GM12878 (cell line): ENCODE measurements around the gene SULT6B1. TPM values are rescaled to one million over a fixed set of nuclear protein-coding genes. Genes with fewer than 3 reads are reported as not detected.

Experiments used
- ATAC-seq: fragments of 200-7000 bp; cut with Tn5 transposase; 3 replicates; pipeline ENCODE4 v1.9.1; 2020; ENCODE audit warnings: mild to moderate bottlenecking, moderate library complexity
- BruUV-seq: library from RNA; stranded (reverse); fragments of 400-500 nt; replicated peaks from 2 replicates; lab custom pipeline; 2021; lab: Mats Ljungman, UMichigan
- CTCF ChIA-PET: fragments of 300-600 bp; sonication (Branson Sonifier 250); formaldehyde crosslinking; extraction: SDS; loops from one replicate; lab custom pipeline; 2021; ENCODE audit warnings: inconsistent platforms; lab: Yijun Ruan, JAX
- POLR2A ChIA-PET: fragments of 350-600 bp; formaldehyde crosslinking; extraction: SDS; loops from one replicate; lab custom pipeline; 2021; ENCODE audit warnings: inconsistent platforms; lab: Charles Lee
- RAD21 ChIA-PET: fragments of 300-600 bp; sonication (Branson Sonifier 250); formaldehyde crosslinking; loops from one replicate; lab custom pipeline; 2023; ENCODE audit warnings: antibody characterized with exemption; ENCODE audit not compliant: unreplicated experiment; lab: Charles Lee
- SMC1A ChIA-PET: fragments of 300-600 bp; sonication (Branson Sonifier 250); formaldehyde crosslinking; loops from one replicate; lab custom pipeline; 2023; ENCODE audit not compliant: unreplicated experiment, uncharacterized antibody; lab: Charles Lee
- DNase-seq: peaks from one replicate; pipeline ENCODE4 v3.0.0-alpha.2; 2011; ENCODE audit warnings: low read depth, low spot score
- FAIRE-seq: peaks from 3 replicates; lab custom pipeline; 2011; peaks lifted over from hg19 to GRCh38; lab: Jason Lieb, UNC
- H2AFZ ChIP-seq: 2 replicates; pipeline ENCODE4 v1.6.0; 2011; ENCODE audit warnings: low read depth, low read length, control low read depth; ENCODE audit not compliant: control insufficient read depth
- H3K27ac ChIP-seq: 2 replicates; pipeline ENCODE4 v1.5.1; 2011; ENCODE audit warnings: control low read depth; ENCODE audit not compliant: control insufficient read depth, insufficient read depth
- H3K27me3 ChIP-seq, 2 experiments: replicated peaks in 1 of 2; 2 replicates each; pipeline versions ENCODE4 v1.6.0 to v1.6.1; 2011; ENCODE audit warnings: low read length in 1 of 2; ENCODE audit not compliant: control insufficient read depth in 2 of 2, insufficient read depth in 2 of 2
- H3K36me3 ChIP-seq, 2 experiments: 2 replicates each; pipeline ENCODE4 v1.5.1; 2011; ENCODE audit warnings: low read length in 1 of 2; ENCODE audit not compliant: control insufficient read depth in 2 of 2, insufficient read depth in 2 of 2
- H3K4me1 ChIP-seq: 2 replicates; pipeline ENCODE4 v1.6.1; 2011; ENCODE audit warnings: mild to moderate bottlenecking, low read length, moderate library complexity, mixed read lengths; ENCODE audit not compliant: control insufficient read depth, insufficient read depth
- H3K4me2 ChIP-seq: 2 replicates; pipeline ENCODE4 v1.6.0; 2011; ENCODE audit warnings: control low read depth; ENCODE audit not compliant: control insufficient read depth, insufficient read depth
- H3K4me3 ChIP-seq: fragments of 200-600 bp; sonication (generic); 2 replicates; pipeline ENCODE4 v1.5.1; 2016
- H3K79me2 ChIP-seq: 2 replicates; pipeline ENCODE4 v1.6.0; 2011; ENCODE audit warnings: low read length; ENCODE audit not compliant: control insufficient read depth, insufficient read depth
- H3K9ac ChIP-seq: 2 replicates; pipeline ENCODE4 v1.8.0; 2011; ENCODE audit warnings: low read length, control low read depth, mixed read lengths; ENCODE audit not compliant: control insufficient read depth, insufficient read depth
- H3K9me3 ChIP-seq: replicated peaks from 3 replicates; pipeline ENCODE4 v1.5.1; 2011; ENCODE audit warnings: mild to moderate bottlenecking, low read length; ENCODE audit not compliant: control insufficient read depth, insufficient read depth
- H4K20me1 ChIP-seq: 2 replicates; pipeline ENCODE4 v1.6.0; 2011; ENCODE audit not compliant: control insufficient read depth, insufficient read depth
- ATF7 ChIP-seq: fragments of 450-650 bp; IDR thresholded peaks from 2 replicates; pipeline ENCODE4 v1.6.1; 2016; ENCODE audit warnings: low read depth, mild to moderate bottlenecking
- DPF2 ChIP-seq: fragments of 450-650 bp; IDR thresholded peaks from 2 replicates; pipeline ENCODE4 v1.6.1; 2017; ENCODE audit warnings: mild to moderate bottlenecking
- NR2F1 ChIP-seq: fragments of 450-650 bp; conservative IDR thresholded peaks from 2 replicates; pipeline ENCODE4 v1.6.1; 2017; ENCODE audit warnings: mild to moderate bottlenecking
- ZSCAN29 ChIP-seq: fragments of 450-650 bp; IDR thresholded peaks from 2 replicates; pipeline ENCODE4 v1.6.1; 2017; ENCODE audit warnings: mild to moderate bottlenecking, moderate library complexity
- WGBS: methylation state at CpG from one replicate; pipeline ENCODE4 v1.1.6; 2016; ENCODE audit warnings: low lambda C conversion rate; ENCODE audit not compliant: insufficient replicate concordance, insufficient coverage; ENCODE audit errors: missing lambda C conversion rate; 5-methylcytosine and 5-hydroxymethylcytosine counted together
- in situ Hi-C: fragments of 300-500 bp; cut with MboI; formaldehyde crosslinking; loops from 9 replicates; pipeline ENCODE4 v1.14.3; 2018; ENCODE audit warnings: mixed read lengths
- intact Hi-C: fragments of 100-400 bp; cut with micrococcal nuclease; formaldehyde crosslinking; loops from one replicate; pipeline ENCODE4 v1.14.2; 2022; ENCODE audit not compliant: unreplicated experiment
- polyA plus RNA-seq, 11 experiments: library from polyadenylated mRNA; depleted of rRNA in 4 of 11; unstranded in 6 of 11; stranded (reverse) in 5 of 11; fragments of >200 nt; fragmentation: Nextera tagmentation in 4 of 11; fragmentation: Illumina TruSeq in 1 of 11; extraction: Ambion mirVana in 4 of 11; extraction: Trizol in 1 of 11; gene quantifications; 1 replicate in 1 of 11; 2 replicates in 10 of 11; pipeline versions ENCODE4 v1.2.1 to v1.2.3, GENCODE V29; 2011 to 2016; ENCODE audit warnings: inconsistent platforms in 2 of 11, missing spikeins in 2 of 11, low read depth in 1 of 11
- total RNA-seq, 4 experiments: library from RNA; depleted of rRNA in 3 of 4; stranded (reverse); fragments of >200 nt in 3 of 4; fragmentation: Illumina TruSeq in 1 of 4; extraction: Trizol in 1 of 4; gene quantifications; 2 replicates each; pipeline versions ENCODE4 v1.2.1 to v1.2.3, GENCODE V29; 2013 to 2021

SULT6B1 gene
- total and polyA plus RNA-seq, 10 of the 15 experiments (the other 5 are each of a cell fraction or from before 2014, with no cell fraction given): not detected

- peaks cover 6% of the 10 kb centered on the region; the same call in 2 of the 3 replicates for H3K9me3 ChIP-seq
- H4K20me1 ChIP-seq: no peaks in the 10 kb centered on the region
- in situ Hi-C loops (no loop called here), intact Hi-C loops (no loop called here)
- BruUV-seq: no TSS peak
- ATAC-seq: no peak
- no peaks in the 10 kb centered on the region for H3K27me3 ChIP-seq
- ChIA-PET SMC1A (interaction anchor here (0.8 to 1.7 kb wide), 3 partner anchors 16 to 22 kb away, joined by 3 to 4 read pairs (median 3); no protein-coding TSS in a partner anchor), CTCF (interaction anchor here (0.6 to 1.0 kb wide), 4 partner anchors 18 to 86 kb away, joined by 3 to 4 read pairs (median 3); partner anchors contain the start of genes CEBPZ and NDUFAF7), POLR2A (interaction anchor here (0.9 kb wide), 1 partner anchor 31 kb away, joined by 3 read pairs; the partner anchor contains the start of gene NDUFAF7), RAD21 (interaction anchor here (0.6 to 1.0 kb wide), 2 partner anchors 10 to 789 kb away, joined by 3 to 4 read pairs; no protein-coding TSS in a partner anchor)
- FAIRE-seq: no peak
- no peak overlapping the region for H3K4me3 ChIP-seq
- H3K9ac ChIP-seq: no peak overlapping the region
- H2AFZ ChIP-seq: no peak overlapping the region
- 13% methylated on average over 1 of the region's 1 CpG for WGBS
- peaks cover 5% of the 10 kb centered on the region; the same call in 1 of the 2 replicates for H3K4me1 ChIP-seq
- H3K4me2 ChIP-seq: no peak overlapping the region
- H3K27ac ChIP-seq: no peak overlapping the region
- peaks cover 42% of the 10 kb centered on the region for H3K79me2 ChIP-seq
- H3K36me3 ChIP-seq: peaks cover 4 to 34% of the 10 kb centered on the region in 2 experiments
- TF ChIP-seq DPF2 (no peak), ZSCAN29 (no peak), ATF7 (peak; percentile 41; the same call in 1 of the 2 replicates)
- DNase-seq: no peak
Observed at GRCh38 chr2:37201208-37201607, 12.7 kb upstream of the SULT6B1 start.

- ATAC-seq: no peak
- H3K9me3 ChIP-seq: peaks cover 3% of the 10 kb centered on the region; the same call in 2 of the 3 replicates
- FAIRE-seq: no peak
- H3K4me3 ChIP-seq: no peak overlapping the region
- H3K36me3 ChIP-seq: peaks cover 1 to 20% of the 10 kb centered on the region in 2 experiments; a peak in 3 of 4 replicates
- TF ChIP-seq NR2F1: no peak
- TF ChIP-seq, all 136 proteins: peak for 0
- Histone ChIP-seq H3K27ac (no peak overlapping the region), H3K79me2 (peaks cover 39% of the 10 kb centered on the region), H3K9ac (no peak overlapping the region; the same call in 1 of the 2 replicates), H2AFZ (no peak overlapping the region), H3K4me1 (peaks cover 5% of the 10 kb centered on the region; the same call in 1 of the 2 replicates), H3K27me3 (no peaks in the 10 kb centered on the region), H3K4me2 (no peak overlapping the region), H4K20me1 (no peaks in the 10 kb centered on the region)
- no peak for DNase-seq
- in situ Hi-C loops (no loop called here), intact Hi-C loops (no loop called here)
- BruUV-seq: no TSS peak
- CTCF ChIA-PET: interaction anchor here (1.0 to 1.6 kb wide), 3 partner anchors 13 to 36 kb away, joined by 3 to 5 read pairs (median 5); no protein-coding TSS in a partner anchor
- RAD21 ChIA-PET: interaction anchor here (1.5 kb wide), 1 partner anchor 29 kb away, joined by 4 read pairs; no protein-coding TSS in a partner anchor
- WGBS: 85% methylated on average over 8 of the region's 8 CpGs
- SMC1A ChIA-PET: interaction anchor here (0.9 to 1.1 kb wide), 4 partner anchors 33 to 51 kb away, joined by 3 to 5 read pairs (median 4); partner anchors contain the start of genes CEBPZ and NDUFAF7
- POLR2A ChIA-PET: interaction anchor here (0.7 to 1.6 kb wide), 4 partner anchors 9 to 119 kb away, joined by 3 to 5 read pairs (median 3); partner anchors contain the start of genes CEBPZ and NDUFAF7
Observed at GRCh38 chr2:37198681-37199065, 10.2 kb upstream of the SULT6B1 start.
